HG03135 (cell line): ENCODE results near the gene DUSP8.

Source experiments
- ATAC-seq: cut with Tn5 transposase; IDR thresholded peaks from one replicate; pipeline ENCODE4 v1.9.1; 2021; ENCODE audit warnings: mild to moderate bottlenecking, moderate library complexity; ENCODE audit not compliant: unreplicated experiment

DUSP8 gene

GRCh38 chr11:1533342-1533725 lies 38.7 kb downstream of the DUSP8 start:
- ATAC-seq, result no peak

GRCh38 chr11:1532606-1533341 lies 39.3 kb downstream of the DUSP8 start:
- ATAC-seq, result no peak

- ATAC-seq, result no peak
Measured at GRCh38 chr11:1532014-1532586, 40.0 kb downstream of the DUSP8 start.

- no peak for ATAC-seq
Measured at GRCh38 chr11:1531449-1532013, 40.5 kb downstream of the DUSP8 start.

- no peak for ATAC-seq
Measured at GRCh38 chr11:1530686-1531448, 41.2 kb downstream of the DUSP8 start.

GRCh38 chr11:1529774-1530173 lies 42.3 kb downstream of the DUSP8 start:
- ATAC-seq, result no peak

- ATAC-seq, result no peak
Measured at GRCh38 chr11:1529286-1529685, 42.8 kb downstream of the DUSP8 start.

- no peak for ATAC-seq
Measured at GRCh38 chr11:1528710-1529109, 43.4 kb downstream of the DUSP8 start.

GRCh38 chr11:1526785-1527184 lies 45.3 kb downstream of the DUSP8 start:
- ATAC-seq, result no peak

- ATAC-seq, result no peak
Measured at GRCh38 chr11:1523779-1524178, 48.3 kb downstream of the DUSP8 start.

GRCh38 chr11:1523077-1523476 lies 49.0 kb downstream of the DUSP8 start:
- ATAC-seq, result no peak

GRCh38 chr11:1522081-1522424 lies 50.0 kb downstream of the DUSP8 start:
- peak; percentile 35 for ATAC-seq

GRCh38 chr11:1521382-1522080 lies 50.5 kb downstream of the DUSP8 start:
- ATAC-seq, result peak; percentile 74

GRCh38 chr11:1520663-1521267 lies 51.3 kb downstream of the DUSP8 start:
- no peak for ATAC-seq

- no peak for ATAC-seq
Measured at GRCh38 chr11:1520209-1520662, 51.8 kb downstream of the DUSP8 start.

- ATAC-seq, result no peak
Measured at GRCh38 chr11:1519028-1520010, 52.8 kb downstream of the DUSP8 start.

- ATAC-seq, result no peak
Measured at GRCh38 chr11:1518301-1518700, 53.8 kb downstream of the DUSP8 start.

GRCh38 chr11:1517117-1518005 lies 54.7 kb downstream of the DUSP8 start:
- no peak for ATAC-seq
